Spleen (tissue), 11 donors: Measurements from ENCODE around the gene WDR7. TPM values are rescaled to one million over a fixed set of nuclear protein-coding genes. Genes with fewer than 3 reads are reported as not detected.

Experiments
- DNase-seq: peaks from one replicate; pipeline ENCODE4 v3.0.0-alpha.2; 2020
- H3K27ac ChIP-seq, 8 donors: fragments of 200-600 bp; sonication (generic) in 7 of 8; 1 replicate in 4 of 8; 2 replicates in 4 of 8; pipeline versions ENCODE4 v1.5.0 to v1.8.0; 2016 to 2021; ENCODE audit warnings: inconsistent platforms in 4 of 8, mild to moderate bottlenecking in 4 of 8, moderate library complexity in 1 of 8
- H3K27me3 ChIP-seq, 7 donors: fragments of 200-600 bp; sonication (generic) in 6 of 7; replicated peaks in 1 of 7; 1 replicate in 4 of 7; 2 replicates in 3 of 7; pipeline versions ENCODE4 v1.5.0 to v1.8.0; 2016 to 2021; ENCODE audit warnings: inconsistent platforms in 3 of 7, mild to moderate bottlenecking in 1 of 7
- H3K36me3 ChIP-seq, 6 donors: fragments of 200-600 bp; sonication (generic) in 5 of 6; 1 replicate in 4 of 6; 2 replicates in 2 of 6; pipeline versions ENCODE4 v1.5.0 to v1.8.0; 2016 to 2021; ENCODE audit warnings: inconsistent platforms in 2 of 6
- H3K4me1 ChIP-seq, 6 donors: fragments of 200-600 bp; sonication (generic) in 5 of 6; 1 replicate in 3 of 6; 2 replicates in 3 of 6; pipeline versions ENCODE4 v1.5.0 to v1.8.0; 2016 to 2021; ENCODE audit warnings: inconsistent platforms in 3 of 6
- H3K4me3 ChIP-seq, 8 donors: fragments of 200-600 bp; sonication (generic) in 7 of 8; 1 replicate in 4 of 8; 2 replicates in 4 of 8; pipeline versions ENCODE4 v1.5.0 to v1.8.0; 2016 to 2021; ENCODE audit warnings: inconsistent platforms in 4 of 8, mild to moderate bottlenecking in 4 of 8, moderate library complexity in 2 of 8
- H3K9me3 ChIP-seq, 8 donors: fragments of 200-600 bp; sonication (generic) in 7 of 8; 1 replicate in 4 of 8; 2 replicates in 4 of 8; pipeline versions ENCODE4 v1.5.0 to v1.8.0; 2016 to 2021; ENCODE audit warnings: inconsistent platforms in 4 of 8
- POLR2A ChIP-seq, 3 donors: fragments of 450-650 bp; IDR thresholded peaks; one replicate each; pipeline ENCODE4 v1.5.1; 2017; ENCODE audit warnings: antibody characterized with exemption in 3 of 3, mild to moderate bottlenecking in 1 of 3
- POLR2AphosphoS5 ChIP-seq, 3 donors: sonication (generic); formaldehyde crosslinking; IDR thresholded peaks; one replicate each; pipeline ENCODE4 v1.5.1; 2017; ENCODE audit warnings: antibody characterized with exemption in 3 of 3
- WGBS, 5 donors: extraction: QIAGEN DNeasy Blood & Tissue Kit in 3 of 5; methylation state at CpG; one replicate each; pipeline versions ENCODE4 v1.1.5 to v1.1.7; 2013 to 2018; 5-methylcytosine and 5-hydroxymethylcytosine counted together
- intact Hi-C: fragments of 100-400 bp; cut with DNase I; formaldehyde crosslinking; loops from one replicate; pipeline ENCODE4 v1.15.0; 2023; ENCODE audit warnings: low total_unique reads
- polyA plus RNA-seq, 3 donors: library from polyadenylated mRNA; stranded (reverse); fragments of 200-250 nt; gene quantifications; one replicate each; pipeline ENCODE4 v1.2.1, GENCODE V29; 2013
- total RNA-seq, 7 donors: library from RNA; depleted of rRNA in 3 of 7; stranded (reverse); fragments of >200 nt in 3 of 7; fragmentation: NEBNext Ultra II Directional in 4 of 7; extraction: Animal tissue kit (Norgen Biotek cat#: 25700) in 4 of 7; gene quantifications; one replicate each; pipeline versions ENCODE4 v1.1.0 to v1.2.1, GENCODE V29; 2016 to 2021
- TF ChIP-seq, protein P1 (sequence below), 11 experiments: fragments of 200-600 bp in 7 of 11; fragments of 450-650 bp in 4 of 11; sonication (generic) in 4 of 11; IDR thresholded peaks in 8 of 11; conservative IDR thresholded peaks in 3 of 11; 1 replicate in 7 of 11; 2 replicates in 4 of 11; pipeline versions ENCODE4 v1.4.0 to v1.8.0; 2016 to 2021; ENCODE audit warnings: antibody characterized with exemption in 11 of 11, inconsistent platforms in 4 of 11, mild to moderate bottlenecking in 1 of 11
- donor health status: healthy with polysubstance abuse.
- donor health status: DM: no; HTN: no; CAD: no; lungs with moderate emphysema.
- donor health status: DM: no; HTN: no; CAD: no.
- donor health status: Bipolar disorder and iron deficiency.
- donor health status: healthy.
- donor health status: DM: no; HTN: no; CAD: no.
- donor health status: DM: yes; HTN: yes; CAD: no.

The WDR7 gene
- total and polyA plus RNA-seq, 10 donors = 2.8 to 55.9 (median 42.8) TPM

DNA sequence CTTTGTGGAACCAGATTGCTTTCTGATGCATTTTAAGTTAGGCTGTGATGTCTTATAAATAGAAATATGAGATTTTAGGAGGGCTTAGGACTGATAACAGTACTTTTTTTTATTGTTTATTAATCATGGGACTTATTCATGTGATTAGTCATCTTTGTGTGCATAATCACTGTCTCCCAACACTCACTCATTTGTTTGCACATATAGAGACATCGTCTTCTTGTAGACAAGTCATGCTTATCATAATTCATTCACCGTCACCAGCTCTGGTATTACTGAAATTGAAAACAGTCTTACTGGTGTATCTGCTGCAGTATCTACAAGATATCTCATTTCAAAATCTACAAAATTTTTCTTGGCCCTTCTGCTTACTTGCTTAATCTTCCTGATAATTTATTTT lies 45.8 kb downstream of the WDR7 start:
- TF ChIP-seq POLR2AphosphoS5 (IDR thresholded peaks at IDR 0.05) = no peak
- TF ChIP-seq POLR2A (IDR thresholded peaks at IDR 0.05) = no peak
- TF ChIP-seq, protein P1, sequence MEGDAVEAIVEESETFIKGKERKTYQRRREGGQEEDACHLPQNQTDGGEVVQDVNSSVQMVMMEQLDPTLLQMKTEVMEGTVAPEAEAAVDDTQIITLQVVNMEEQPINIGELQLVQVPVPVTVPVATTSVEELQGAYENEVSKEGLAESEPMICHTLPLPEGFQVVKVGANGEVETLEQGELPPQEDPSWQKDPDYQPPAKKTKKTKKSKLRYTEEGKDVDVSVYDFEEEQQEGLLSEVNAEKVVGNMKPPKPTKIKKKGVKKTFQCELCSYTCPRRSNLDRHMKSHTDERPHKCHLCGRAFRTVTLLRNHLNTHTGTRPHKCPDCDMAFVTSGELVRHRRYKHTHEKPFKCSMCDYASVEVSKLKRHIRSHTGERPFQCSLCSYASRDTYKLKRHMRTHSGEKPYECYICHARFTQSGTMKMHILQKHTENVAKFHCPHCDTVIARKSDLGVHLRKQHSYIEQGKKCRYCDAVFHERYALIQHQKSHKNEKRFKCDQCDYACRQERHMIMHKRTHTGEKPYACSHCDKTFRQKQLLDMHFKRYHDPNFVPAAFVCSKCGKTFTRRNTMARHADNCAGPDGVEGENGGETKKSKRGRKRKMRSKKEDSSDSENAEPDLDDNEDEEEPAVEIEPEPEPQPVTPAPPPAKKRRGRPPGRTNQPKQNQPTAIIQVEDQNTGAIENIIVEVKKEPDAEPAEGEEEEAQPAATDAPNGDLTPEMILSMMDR (IDR thresholded peaks at IDR 0.05 in 8 of 11, conservative IDR thresholded peaks at IDR 0.05 in 3 of 11) = no peak
- Histone ChIP-seq H3K27ac (no peak overlapping the region), H3K4me1 (no peaks in the 10 kb centered on the region), H3K36me3 (peaks cover 0 to 46% (median 21%) of the 10 kb centered on the region in 6 donors), H3K9me3 (no peaks in the 10 kb centered on the region), H3K4me3 (no peak overlapping the region), H3K27me3 (no peaks in the 10 kb centered on the region)
- intact Hi-C loops = no loop called here
- no peak for DNase-seq
- 88 to 99% (median 95%) methylated on average over 2 of the region's 2 CpGs for WGBS, 5 donors

- Histone ChIP-seq H3K4me1 (peaks cover 0 to 12% (median 4%) of the 10 kb centered on the region in 6 donors), H3K27ac (no peak overlapping the region), H3K36me3 (peaks cover 0 to 6% (median 0%) of the 10 kb centered on the region in 6 donors), H3K27me3 (no peaks in the 10 kb centered on the region), H3K9me3 (no peaks in the 10 kb centered on the region), H3K4me3 (no peak overlapping the region)
- 49 to 64% (median 53%) methylated on average over 5 of the region's 5 CpGs for WGBS, 5 donors
- intact Hi-C loops = no loop called here
- TF ChIP-seq POLR2AphosphoS5 (IDR thresholded peaks at IDR 0.05) = no peak
- TF ChIP-seq, protein P1 (IDR thresholded peaks at IDR 0.05 in 8 of 11, conservative IDR thresholded peaks at IDR 0.05 in 3 of 11) = peak in 6 of 11 experiments; percentile 23 to 44 (median 34)
- DNase-seq = no peak
Measured at GRCh38 chr18:56702946-56703345, 51.8 kb downstream of the WDR7 start.

DNA sequence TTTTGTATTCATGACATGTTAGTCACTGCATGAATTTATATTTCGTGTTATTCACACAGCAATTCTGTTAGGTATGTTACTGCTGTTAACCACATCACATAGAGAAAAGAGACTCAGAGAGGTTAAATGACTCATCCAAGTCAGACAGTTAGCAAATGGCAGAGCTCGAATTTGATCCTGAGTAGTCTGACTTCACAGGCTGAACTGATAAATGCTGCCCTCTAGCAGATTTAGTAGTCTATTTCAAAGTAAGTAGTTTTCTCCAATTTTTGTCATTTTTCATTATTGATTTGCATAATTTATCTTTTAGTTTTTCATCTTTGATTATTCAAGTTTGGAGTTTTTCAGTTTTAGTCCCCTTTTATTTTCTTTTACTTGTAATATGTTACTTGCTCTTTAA lies 58.3 kb downstream of the WDR7 start:
- no peak overlapping the region for H3K4me3 ChIP-seq
- H3K27me3 ChIP-seq = no peaks in the 10 kb centered on the region
- H3K4me1 ChIP-seq = peaks cover 0 to 4% (median 0%) of the 10 kb centered on the region in 6 donors
- H3K27ac ChIP-seq = no peak overlapping the region
- intact Hi-C loops = no loop called here
- WGBS, 5 donors = 46 to 54% (median 50%) methylated on average over 2 of the region's 2 CpGs
- no peaks in the 10 kb centered on the region for H3K9me3 ChIP-seq
- no peaks in the 10 kb centered on the region for H3K36me3 ChIP-seq
- DNase-seq = no peak
- TF ChIP-seq, protein P1 (IDR thresholded peaks at IDR 0.05 in 8 of 11, conservative IDR thresholded peaks at IDR 0.05 in 3 of 11) = no peak
- TF ChIP-seq POLR2A (IDR thresholded peaks at IDR 0.05) = no peak
- TF ChIP-seq POLR2AphosphoS5 (IDR thresholded peaks at IDR 0.05) = no peak

DNA sequence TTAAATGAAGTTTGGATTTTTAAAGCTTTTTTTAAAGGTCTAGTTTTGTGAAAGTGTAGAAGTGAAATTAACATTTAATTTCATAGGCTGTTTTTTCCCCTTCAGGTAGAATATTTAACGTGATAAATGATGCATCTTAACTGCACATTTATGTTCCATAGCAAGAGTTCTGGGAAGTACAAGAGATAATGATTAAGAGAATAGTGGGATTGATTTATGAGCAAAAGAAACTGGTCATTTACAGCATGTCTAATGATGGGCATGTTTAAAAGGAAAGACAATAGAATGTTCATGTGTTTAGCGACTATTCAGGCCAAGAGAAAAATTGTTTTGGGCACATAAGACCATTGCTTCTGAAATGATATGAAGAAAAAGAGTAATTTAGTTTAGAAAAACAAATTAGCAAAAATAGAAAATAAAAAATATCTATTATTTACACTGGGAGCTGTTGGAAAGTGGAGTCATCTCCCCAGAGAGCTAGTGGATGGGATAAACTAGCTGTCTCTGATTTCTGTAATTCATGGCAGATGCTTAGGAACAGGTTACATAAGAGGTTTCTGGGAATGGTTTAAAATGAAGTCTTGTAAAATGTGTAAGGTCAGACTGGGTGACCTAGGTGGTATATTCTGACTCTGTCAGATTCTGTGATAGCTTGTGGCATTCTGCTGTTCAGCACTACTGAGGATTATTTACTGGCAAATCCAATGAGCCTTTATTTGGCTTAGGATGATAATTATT lies 60.7 kb downstream of the WDR7 start:
- H3K4me3 ChIP-seq = no peak overlapping the region
- H3K36me3 ChIP-seq = no peaks in the 10 kb centered on the region
- no peak for DNase-seq
- no peaks in the 10 kb centered on the region for H3K9me3 ChIP-seq
- H3K4me1 ChIP-seq = peaks cover 0 to 4% (median 0%) of the 10 kb centered on the region in 6 donors
- no peaks in the 10 kb centered on the region for H3K27me3 ChIP-seq
- no peak overlapping the region for H3K27ac ChIP-seq
- 90 to 99% (median 96%) methylated on average over 2 of the region's 2 CpGs for WGBS, 5 donors
- intact Hi-C loops = no loop called here
- TF ChIP-seq POLR2A (IDR thresholded peaks at IDR 0.05) = no peak
- TF ChIP-seq, protein P1 (IDR thresholded peaks at IDR 0.05 in 8 of 11, conservative IDR thresholded peaks at IDR 0.05 in 3 of 11) = no peak
- TF ChIP-seq POLR2AphosphoS5 (IDR thresholded peaks at IDR 0.05) = no peak
